Effector CD8-positive, alpha-beta T cell (primary cell): ENCODE data around the gene ADGRG1.

Experiments
- DNase-seq: peaks from one replicate; lab custom pipeline; 2025; lab: John Stamatoyannopoulos, UW

The ADGRG1 gene

GRCh38 chr16:57648581-57649442 is 20.4 kb downstream of the ADGRG1 start:
- DNase-seq, result peak; percentile 79

- no peak for DNase-seq
These were observed 21.0 kb downstream of the ADGRG1 start for GRCh38 chr16:57649443-57649751.

- no peak for DNase-seq
These were observed 21.4 kb downstream of the ADGRG1 start for GRCh38 chr16:57649846-57650245.

GRCh38 chr16:57651344-57652333 is 23.2 kb downstream of the ADGRG1 start:
- no peak for DNase-seq

GRCh38 chr16:57652695-57653471 is 24.5 kb downstream of the ADGRG1 start:
- no peak for DNase-seq

GRCh38 chr16:57653936-57654335 is 25.5 kb downstream of the ADGRG1 start:
- DNase-seq, result no peak

GRCh38 chr16:57656342-57656955 is 28.0 kb downstream of the ADGRG1 start:
- no peak for DNase-seq

- no peak for DNase-seq
These were observed 28.8 kb downstream of the ADGRG1 start for GRCh38 chr16:57657228-57657627.

GRCh38 chr16:57658130-57658877 is 29.9 kb downstream of the ADGRG1 start:
- no peak for DNase-seq

GRCh38 chr16:57658878-57659674 is 30.6 kb downstream of the ADGRG1 start:
- no peak for DNase-seq

GRCh38 chr16:57660715-57661463 is 32.5 kb downstream of the ADGRG1 start:
- no peak for DNase-seq

- DNase-seq, result no peak
These were observed 33.1 kb downstream of the ADGRG1 start for GRCh38 chr16:57661510-57661909.

GRCh38 chr16:57661936-57662906 is 33.8 kb downstream of the ADGRG1 start:
- no peak for DNase-seq

GRCh38 chr16:57663436-57663835 is 35.0 kb downstream of the ADGRG1 start:
- DNase-seq, result no peak

- DNase-seq, result no peak
These were observed 35.7 kb downstream of the ADGRG1 start for GRCh38 chr16:57663917-57664661.

GRCh38 chr16:57664662-57665025 is 36.2 kb downstream of the ADGRG1 start:
- no peak for DNase-seq

GRCh38 chr16:57665541-57665940 is 37.1 kb downstream of the ADGRG1 start:
- DNase-seq, result no peak
